KBM-7 (cell line): Measurements from ENCODE around the gene POLR3E.
"Not testable (repeated sequence)": the region's sequence is repeated elsewhere in the genome, so short reads cannot be mapped to it uniquely, and the experiment has no call there.

Experiments
- DNase-seq: peaks from one replicate; pipeline ENCODE4 v3.0.0-alpha.2; 2015
- in situ Hi-C: fragments of 300-500 bp; cut with MboI; formaldehyde crosslinking; loops from 2 replicates; pipeline ENCODE4 v1.14.3; 2020; ENCODE audit warnings: low sequenced_read_pairs, low pct_unique_long_range_greater_than_20kb, mixed read lengths

The POLR3E gene

GRCh38 chr16:22291020-22291419 lies 6.2 kb upstream of the POLR3E start:
- in situ Hi-C loops, result no loop called here

GRCh38 chr16:22291860-22292318 lies 5.3 kb upstream of the POLR3E start:
- in situ Hi-C loops, result no loop called here
- DNase-seq, result peak; percentile 19

More at GRCh38 chr16:22291020-22291419, 6.2 kb upstream of the POLR3E start:
- no peak for DNase-seq

GRCh38 chr16:22292320-22292719 lies 4.9 kb upstream of the POLR3E start:
- in situ Hi-C loops, result no loop called here
- DNase-seq, result no peak

- DNase-seq, result no peak
These were observed 3.8 kb upstream of the POLR3E start for GRCh38 chr16:22293137-22294106.

GRCh38 chr16:22296225-22297113 lies 740 bp upstream of the POLR3E start:
- in situ Hi-C loops, result loop anchor here (5.0 kb wide), 1 partner anchor 99 kb away; no protein-coding TSS in a partner anchor
- DNase-seq, result peak; percentile 51

More at GRCh38 chr16:22293137-22294106, 3.8 kb upstream of the POLR3E start:
- in situ Hi-C loops, result no loop called here

GRCh38 chr16:22297871-22298733 lies 893 bp downstream of the POLR3E start:
- in situ Hi-C loops, result loop anchor here (5.0 kb wide), 1 partner anchor 101 kb away; no protein-coding TSS in a partner anchor
- peak; percentile 96 for DNase-seq

- in situ Hi-C loops, result loop anchor here (5.0 kb wide), 1 partner anchor 102 kb away; no protein-coding TSS in a partner anchor
- no peak for DNase-seq
These were observed 1.8 kb downstream of the POLR3E start for GRCh38 chr16:22299036-22299435.

GRCh38 chr16:22300427-22301071 lies 3.3 kb downstream of the POLR3E start:
- in situ Hi-C loops, result no loop called here
- peak; percentile 53 for DNase-seq

- DNase-seq, in situ Hi-C loops: not testable (repeated sequence)
These were observed 4.2 kb downstream of the POLR3E start for GRCh38 chr16:22301423-22301822.

GRCh38 chr16:22302776-22303363 lies 5.7 kb downstream of the POLR3E start:
- in situ Hi-C loops, result no loop called here
- no peak for DNase-seq

- in situ Hi-C loops, result no loop called here
- DNase-seq, result no peak
These were observed 7.2 kb downstream of the POLR3E start for GRCh38 chr16:22304411-22304810.

GRCh38 chr16:22306788-22307187 lies 9.6 kb downstream of the POLR3E start:
- in situ Hi-C loops, result no loop called here
- DNase-seq, result no peak

GRCh38 chr16:22307838-22308237 lies 10.6 kb downstream of the POLR3E start:
- in situ Hi-C loops, result no loop called here
- no peak for DNase-seq

- no peak for DNase-seq
- in situ Hi-C loops, result no loop called here
These were observed 11.8 kb downstream of the POLR3E start for GRCh38 chr16:22308824-22309520.

GRCh38 chr16:22311520-22311919 lies 14.3 kb downstream of the POLR3E start:
- DNase-seq, result no peak
- in situ Hi-C loops, result no loop called here

- no peak for DNase-seq
- in situ Hi-C loops, result no loop called here
These were observed 15.9 kb downstream of the POLR3E start for GRCh38 chr16:22312897-22313781.
